WI38 (cell line): ENCODE measurements around the gene CSF1R.

ENCODE experiments used
- H3K4me3 ChIP-seq: 2 replicates; pipeline ENCODE4 v1.5.1; 2011; ENCODE audit warnings: low read depth, mild to moderate bottlenecking, control low read depth, low read length
- TF ChIP-seq, protein P1 (sequence below): IDR thresholded peaks from 2 replicates; pipeline ENCODE4 v1.5.1; 2012; ENCODE audit warnings: low read depth, mild to moderate bottlenecking, control low read depth, low read length

The CSF1R gene

GRCh38 chr5:150044329-150044681 lies 42.0 kb downstream of the CSF1R start:
- TF ChIP-seq, protein P1, sequence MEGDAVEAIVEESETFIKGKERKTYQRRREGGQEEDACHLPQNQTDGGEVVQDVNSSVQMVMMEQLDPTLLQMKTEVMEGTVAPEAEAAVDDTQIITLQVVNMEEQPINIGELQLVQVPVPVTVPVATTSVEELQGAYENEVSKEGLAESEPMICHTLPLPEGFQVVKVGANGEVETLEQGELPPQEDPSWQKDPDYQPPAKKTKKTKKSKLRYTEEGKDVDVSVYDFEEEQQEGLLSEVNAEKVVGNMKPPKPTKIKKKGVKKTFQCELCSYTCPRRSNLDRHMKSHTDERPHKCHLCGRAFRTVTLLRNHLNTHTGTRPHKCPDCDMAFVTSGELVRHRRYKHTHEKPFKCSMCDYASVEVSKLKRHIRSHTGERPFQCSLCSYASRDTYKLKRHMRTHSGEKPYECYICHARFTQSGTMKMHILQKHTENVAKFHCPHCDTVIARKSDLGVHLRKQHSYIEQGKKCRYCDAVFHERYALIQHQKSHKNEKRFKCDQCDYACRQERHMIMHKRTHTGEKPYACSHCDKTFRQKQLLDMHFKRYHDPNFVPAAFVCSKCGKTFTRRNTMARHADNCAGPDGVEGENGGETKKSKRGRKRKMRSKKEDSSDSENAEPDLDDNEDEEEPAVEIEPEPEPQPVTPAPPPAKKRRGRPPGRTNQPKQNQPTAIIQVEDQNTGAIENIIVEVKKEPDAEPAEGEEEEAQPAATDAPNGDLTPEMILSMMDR, result no peak
- no peak overlapping the region for H3K4me3 ChIP-seq

GRCh38 chr5:150043657-150044328 lies 42.6 kb downstream of the CSF1R start:
- TF ChIP-seq, protein P1, result no peak
- no peak overlapping the region for H3K4me3 ChIP-seq

DNA sequence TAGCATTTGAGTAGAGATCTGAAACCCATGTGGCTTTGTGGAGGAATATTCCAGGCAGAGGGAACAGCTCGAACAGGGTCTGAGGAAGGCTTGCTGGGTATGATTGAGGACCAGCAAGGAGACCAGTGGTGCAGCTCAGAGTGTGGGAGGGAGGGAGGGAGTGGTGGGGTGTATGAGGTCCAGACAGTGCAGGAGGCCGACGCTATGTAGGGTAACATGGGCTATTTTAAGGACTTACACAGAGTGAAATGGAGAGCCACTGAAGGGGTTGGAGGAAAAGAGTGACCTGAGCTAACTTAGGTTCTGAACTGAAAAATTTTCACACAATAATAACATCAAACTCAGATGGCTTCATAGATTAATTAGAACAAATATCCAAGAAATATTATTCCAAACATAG lies 43.9 kb downstream of the CSF1R start:
- H3K4me3 ChIP-seq, result no peak overlapping the region
- TF ChIP-seq, protein P1, result no peak

- H3K4me3 ChIP-seq, result no peak overlapping the region
- TF ChIP-seq, protein P1, result no peak
These were observed 47.8 kb downstream of the CSF1R start for GRCh38 chr5:150038547-150038946.

- TF ChIP-seq, protein P1, result no peak
- no peak overlapping the region for H3K4me3 ChIP-seq
These were observed 49.8 kb downstream of the CSF1R start for GRCh38 chr5:150036513-150036912.

DNA sequence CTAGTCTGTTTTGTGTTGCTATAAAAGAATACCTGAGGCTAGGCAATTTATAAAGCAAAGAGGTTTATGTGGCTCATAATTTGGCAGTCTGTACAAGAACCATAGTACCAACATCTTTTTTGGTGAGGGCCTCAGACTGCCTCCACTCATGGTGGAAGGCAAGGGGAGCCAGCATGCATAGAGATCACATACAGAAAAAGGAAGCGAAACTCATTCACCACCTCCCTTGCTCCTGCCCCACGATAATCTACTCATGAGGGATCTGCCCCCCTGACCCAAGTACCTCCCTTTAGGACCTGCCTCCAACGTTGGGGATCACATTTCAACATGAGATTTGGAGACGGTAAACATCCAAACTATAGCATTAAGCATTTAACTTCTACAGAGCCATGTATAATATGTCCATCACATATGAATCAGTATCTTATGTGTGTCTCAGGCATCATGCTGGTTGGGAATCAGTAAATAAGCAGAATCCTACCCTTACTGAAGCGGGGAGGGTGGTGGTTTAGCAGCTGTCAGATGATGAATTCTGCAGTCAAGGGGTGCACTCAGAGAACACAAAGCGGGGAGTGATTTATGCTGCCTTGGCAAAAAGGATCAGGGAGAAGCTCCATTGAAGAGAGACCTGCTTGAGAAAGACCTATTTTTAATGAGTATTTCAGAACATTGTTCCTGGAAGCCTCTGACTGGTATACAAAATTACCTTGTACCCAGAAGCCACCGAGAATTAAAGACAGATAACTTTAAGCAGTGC lies 51.0 kb downstream of the CSF1R start:
- TF ChIP-seq, protein P1, result no peak
- no peak overlapping the region for H3K4me3 ChIP-seq

GRCh38 chr5:150034662-150035061 lies 51.7 kb downstream of the CSF1R start:
- H3K4me3 ChIP-seq, result no peak overlapping the region
- TF ChIP-seq, protein P1, result no peak
